ENCODE results near the gene DOCK2.

GRCh38 chr5:169697976-169698375, 60.9 kb downstream of the DOCK2 start:
- TF ChIP-seq CTCF (IDR thresholded peaks at IDR 0.05; ENCODE audit: borderline replicate concordance, extremely low read depth, low read length, poor library complexity, severe bottlenecking) (no peak), EZH2 (IDR thresholded peaks at IDR 0.05; ENCODE audit: borderline replicate concordance, low read depth, low read length, severe bottlenecking) (no peak)
